Activated naive CD4-positive, alpha-beta T cell treated with anti-CD3 and anti-CD28 coated beads for 36 hours (primary cell): ENCODE measurements around the gene TWF2. TPM values are rescaled to one million over a fixed set of nuclear protein-coding genes. Genes with fewer than 3 reads are reported as not detected.

Experiments used
- CTCF ChIA-PET: fragments of 350-600 bp; sonication (Branson Sonifier 250); formaldehyde crosslinking; loops from one replicate; lab custom pipeline; 2021; ENCODE audit warnings: antibody characterized with exemption; lab: Charles Lee
- DNase-seq: peaks from one replicate; pipeline ENCODE4 v3.0.0-alpha.2; 2020
- H3K27ac Mint-ChIP-seq: one replicate; pipeline ENCODE4 v1.8.0; 2021; ENCODE audit warnings: mild to moderate bottlenecking, mixed read lengths
- H3K27me3 Mint-ChIP-seq: one replicate; pipeline ENCODE4 v1.8.0; 2021; ENCODE audit warnings: low read depth, mixed read lengths
- H3K36me3 Mint-ChIP-seq: one replicate; pipeline ENCODE4 v1.8.0; 2021; ENCODE audit warnings: low read depth, mixed read lengths
- H3K4me1 Mint-ChIP-seq: one replicate; pipeline ENCODE4 v1.8.0; 2021; ENCODE audit warnings: low read depth, mixed read lengths
- H3K4me3 Mint-ChIP-seq: one replicate; pipeline ENCODE4 v1.8.0; 2021; ENCODE audit warnings: mild to moderate bottlenecking, moderate library complexity, mixed read lengths
- H3K9me3 Mint-ChIP-seq: one replicate; pipeline ENCODE4 v1.8.0; 2021; ENCODE audit warnings: mixed read lengths
- intact Hi-C: fragments of 100-400 bp; cut with micrococcal nuclease; formaldehyde crosslinking; loops from one replicate; pipeline ENCODE4 v1.15.1; 2023
- microRNA-seq: library from miRNA; unstranded; fragments of <30 nt; microRNA quantifications from one replicate; pipeline ENCODE4 v1.2.0, GENCODE V29; 2022; ENCODE audit warnings: borderline microRNAs expressed, borderline replicate concordance
- total RNA-seq, 2 experiments: library from RNA; stranded (reverse); gene quantifications; one replicate each; pipeline ENCODE4 v1.2.3, GENCODE V29; 2021

TWF2 gene
- total RNA-seq, 2 experiments from 2014 or later = 89.1 to 91.3 TPM

- Mint-ChIP-seq H3K9me3 (no peaks in the 10 kb centered on the region), H3K36me3 (no peaks in the 10 kb centered on the region), H3K27ac (no peak overlapping the region), H3K4me1 (no peaks in the 10 kb centered on the region), H3K27me3 (no peaks in the 10 kb centered on the region), H3K4me3 (no peak overlapping the region)
- CTCF ChIA-PET = no interaction called here
- intact Hi-C loops = no loop called here
- no peak for DNase-seq
Measured at GRCh38 chr3:52185837-52186236, 53.1 kb downstream of the TWF2 start.

GRCh38 chr3:52185311-52185710, 53.6 kb downstream of the TWF2 start:
- no peak for DNase-seq
- no peaks in the 10 kb centered on the region for H3K9me3 Mint-ChIP-seq
- H3K4me1 Mint-ChIP-seq = no peaks in the 10 kb centered on the region
- H3K27me3 Mint-ChIP-seq = no peaks in the 10 kb centered on the region
- H3K36me3 Mint-ChIP-seq = no peaks in the 10 kb centered on the region
- H3K27ac Mint-ChIP-seq = no peak overlapping the region
- no peak overlapping the region for H3K4me3 Mint-ChIP-seq
- intact Hi-C loops = no loop called here
- CTCF ChIA-PET = no interaction called here

- DNase-seq = no peak
- intact Hi-C loops = no loop called here
- CTCF ChIA-PET = no interaction called here
- no peaks in the 10 kb centered on the region for H3K9me3 Mint-ChIP-seq
- H3K36me3 Mint-ChIP-seq = no peaks in the 10 kb centered on the region
- no peaks in the 10 kb centered on the region for H3K27me3 Mint-ChIP-seq
- H3K4me1 Mint-ChIP-seq = no peaks in the 10 kb centered on the region
- no peak overlapping the region for H3K27ac Mint-ChIP-seq
- H3K4me3 Mint-ChIP-seq = no peak overlapping the region
Measured at GRCh38 chr3:52184690-52185089, 54.3 kb downstream of the TWF2 start.

- DNase-seq = no peak
- Mint-ChIP-seq H3K27me3 (no peaks in the 10 kb centered on the region), H3K4me1 (no peaks in the 10 kb centered on the region), H3K4me3 (no peak overlapping the region), H3K9me3 (no peaks in the 10 kb centered on the region), H3K36me3 (no peaks in the 10 kb centered on the region), H3K27ac (no peak overlapping the region)
- intact Hi-C loops = no loop called here
- CTCF ChIA-PET = no interaction called here
Measured at GRCh38 chr3:52183786-52184445, 55.0 kb downstream of the TWF2 start.

- DNase-seq = no peak
- Mint-ChIP-seq H3K9me3 (no peaks in the 10 kb centered on the region), H3K36me3 (no peaks in the 10 kb centered on the region), H3K4me3 (no peak overlapping the region), H3K27ac (no peak overlapping the region), H3K27me3 (no peaks in the 10 kb centered on the region), H3K4me1 (no peaks in the 10 kb centered on the region)
- CTCF ChIA-PET = no interaction called here
- intact Hi-C loops = no loop called here
Measured at GRCh38 chr3:52182691-52183090, 56.3 kb downstream of the TWF2 start.

- H3K36me3 Mint-ChIP-seq = no peaks in the 10 kb centered on the region
- H3K27ac Mint-ChIP-seq = no peak overlapping the region
- CTCF ChIA-PET = interaction anchor here (0.8 to 1.2 kb wide), 3 partner anchors 38 to 181 kb away, joined by 3 read pairs; no protein-coding TSS in a partner anchor
- intact Hi-C loops = no loop called here
- no peak overlapping the region for H3K4me3 Mint-ChIP-seq
- no peaks in the 10 kb centered on the region for H3K4me1 Mint-ChIP-seq
- no peak for DNase-seq
- H3K9me3 Mint-ChIP-seq = no peaks in the 10 kb centered on the region
- no peaks in the 10 kb centered on the region for H3K27me3 Mint-ChIP-seq
Measured at GRCh38 chr3:52182196-52182595, 56.8 kb downstream of the TWF2 start.

- no peak for DNase-seq
- CTCF ChIA-PET = interaction anchor here (0.6 to 1.2 kb wide), 5 partner anchors 11 to 209 kb away, joined by 3 read pairs; no protein-coding TSS in a partner anchor
- Mint-ChIP-seq H3K4me3 (no peak overlapping the region), H3K27me3 (no peaks in the 10 kb centered on the region), H3K36me3 (no peaks in the 10 kb centered on the region), H3K4me1 (no peaks in the 10 kb centered on the region), H3K9me3 (no peaks in the 10 kb centered on the region), H3K27ac (no peak overlapping the region)
- intact Hi-C loops = no loop called here
Measured at GRCh38 chr3:52181543-52181942, 57.4 kb downstream of the TWF2 start.

Small RNA genes lying within 50 kb of the gene (microRNA-seq; reads per million reads assigned to microRNA genes)
- gene MIRLET7G = 234,700 reads per million, percentile 100 among the genes with 10 or more reads in this experiment

Other genes starting within 250 kb of the TWF2 start
- 1,000 to 10,000 TPM; 1,927 to 1,957 TPM for gene RPL29, start 243.3 kb downstream of the TWF2 start, total RNA-seq
- gene DUSP7, start 182.6 kb downstream of the TWF2 start, total RNA-seq = 1 to 10 TPM; 8.2 to 9.1 TPM
- gene POC1A, start 84.7 kb downstream of the TWF2 start, total RNA-seq = 10 to 100 TPM; 32.3 to 32.7 TPM
- 10 to 100 TPM; 35.7 to 37.8 TPM for gene ALAS1, start 41.0 kb downstream of the TWF2 start, total RNA-seq
- gene TLR9, start 13.5 kb downstream of the TWF2 start, total RNA-seq = under 1 TPM; 0.62 to 0.89 TPM
- 100 to 1,000 TPM; 107 to 108 TPM for gene PPM1M, start 6.6 kb upstream of the TWF2 start, total RNA-seq
- gene WDR82, start 39.5 kb upstream of the TWF2 start, total RNA-seq = 100 to 1,000 TPM; 176 to 177 TPM
- gene GLYCTK, start 48.7 kb upstream of the TWF2 start, total RNA-seq = 10 to 100 TPM; 25.9 to 27.7 TPM
- gene DNAH1, start 77.2 kb upstream of the TWF2 start, total RNA-seq = 1 to 10 TPM; 9.4 TPM
- gene BAP1, start 170.8 kb upstream of the TWF2 start, total RNA-seq = 10 to 100 TPM; 87.0 to 89.3 TPM
- 10 to 100 TPM; 22.5 to 24.8 TPM for gene PHF7, start 171.5 kb upstream of the TWF2 start, total RNA-seq
- not detected for gene SEMA3G, start 205.9 kb upstream of the TWF2 start, total RNA-seq
- 1 to 10 TPM; 7.2 to 7.6 TPM for gene TNNC1, start 214.9 kb upstream of the TWF2 start, total RNA-seq
- 10 to 100 TPM; 50.4 to 52.5 TPM for gene NISCH, start 216.4 kb upstream of the TWF2 start, total RNA-seq